NCI-H2107 treated with DMSO at 0.1 percent for 48 hours (cell line): Measurements from ENCODE around the gene ABLIM2.
A peak's percentile ranks its signal among the peaks of the same experiment; 100 is the strongest.

Source experiments
- DNase-seq: peaks from one replicate; lab custom pipeline; 2025; ENCODE audit not compliant: unreplicated experiment; lab: John Stamatoyannopoulos, UW

The ABLIM2 gene

GRCh38 chr4:8194306-8195242, 36.0 kb upstream of the ABLIM2 start:
- DNase-seq = no peak

GRCh38 chr4:8192748-8193738, 34.4 kb upstream of the ABLIM2 start:
- DNase-seq = peak; percentile 4

- DNase-seq = no peak
Measured at GRCh38 chr4:8191136-8191747, 32.6 kb upstream of the ABLIM2 start.

- DNase-seq = no peak
Measured at GRCh38 chr4:8189551-8190466, 31.2 kb upstream of the ABLIM2 start.

GRCh38 chr4:8188743-8189550, 30.3 kb upstream of the ABLIM2 start:
- peak; percentile 81 for DNase-seq

- no peak for DNase-seq
Measured at GRCh38 chr4:8188085-8188484, 29.5 kb upstream of the ABLIM2 start.

- no peak for DNase-seq
Measured at GRCh38 chr4:8185930-8186329, 27.3 kb upstream of the ABLIM2 start.

GRCh38 chr4:8185295-8185694, 26.7 kb upstream of the ABLIM2 start:
- DNase-seq = peak; percentile 32

- no peak for DNase-seq
Measured at GRCh38 chr4:8184061-8184460, 25.4 kb upstream of the ABLIM2 start.

- DNase-seq = no peak
Measured at GRCh38 chr4:8182858-8183725, 24.5 kb upstream of the ABLIM2 start.

- no peak for DNase-seq
Measured at GRCh38 chr4:8182294-8182693, 23.7 kb upstream of the ABLIM2 start.

GRCh38 chr4:8181844-8182243, 23.2 kb upstream of the ABLIM2 start:
- DNase-seq = no peak

GRCh38 chr4:8181119-8181518, 22.5 kb upstream of the ABLIM2 start:
- DNase-seq = no peak

GRCh38 chr4:8180310-8181093, 21.9 kb upstream of the ABLIM2 start:
- DNase-seq = no peak

- DNase-seq = no peak
Measured at GRCh38 chr4:8179771-8180170, 21.2 kb upstream of the ABLIM2 start.

GRCh38 chr4:8179074-8179473, 20.5 kb upstream of the ABLIM2 start:
- DNase-seq = no peak

- no peak for DNase-seq
Measured at GRCh38 chr4:8177956-8178355, 19.3 kb upstream of the ABLIM2 start.

GRCh38 chr4:8177552-8177951, 18.9 kb upstream of the ABLIM2 start:
- DNase-seq = no peak
